ENCODE measurements around the gene TMEM187. TPM values are rescaled to one million over a fixed set of nuclear protein-coding genes. Genes with fewer than 3 reads are reported as not detected.
"Not testable (repeated sequence)": the region's sequence is repeated elsewhere in the genome, so short reads cannot be mapped to it uniquely, and the experiment has no call there.

Gene TMEM187
- polyA plus RNA-seq, 1 experiment = 3.2 TPM

GRCh38 chrX:153974003-153974725, 1.6 kb downstream of the TMEM187 start:
- H3K4me3 ChIP-seq (ENCODE audit: low read depth, low read length) = no peak overlapping the region

GRCh38 chrX:153974726-153975286, 2.3 kb downstream of the TMEM187 start:
- Histone ChIP-seq H3K27me3 (ENCODE audit: control insufficient read depth, insufficient read depth, low read length) (no peaks in the 10 kb centered on the region), H3K27ac (ENCODE audit: low read depth, low read length) (no peak overlapping the region), H3K4me3 (ENCODE audit: low read depth, low read length) (no peak overlapping the region), H3K9me3 (ENCODE audit: control insufficient read depth, insufficient read depth, low read length) (no peaks in the 10 kb centered on the region; the same call in 1 of the 2 replicates)
- ChIA-PET POLR2A (no interaction called here), CTCF (interaction anchor here (0.6 kb wide), 1 partner anchor 400 kb away, joined by 3 read pairs; the partner anchor contains the start of gene FLNA)
- DNase-seq (ENCODE audit: low read depth, low spot score) = no peak
- TF ChIP-seq, protein P1, sequence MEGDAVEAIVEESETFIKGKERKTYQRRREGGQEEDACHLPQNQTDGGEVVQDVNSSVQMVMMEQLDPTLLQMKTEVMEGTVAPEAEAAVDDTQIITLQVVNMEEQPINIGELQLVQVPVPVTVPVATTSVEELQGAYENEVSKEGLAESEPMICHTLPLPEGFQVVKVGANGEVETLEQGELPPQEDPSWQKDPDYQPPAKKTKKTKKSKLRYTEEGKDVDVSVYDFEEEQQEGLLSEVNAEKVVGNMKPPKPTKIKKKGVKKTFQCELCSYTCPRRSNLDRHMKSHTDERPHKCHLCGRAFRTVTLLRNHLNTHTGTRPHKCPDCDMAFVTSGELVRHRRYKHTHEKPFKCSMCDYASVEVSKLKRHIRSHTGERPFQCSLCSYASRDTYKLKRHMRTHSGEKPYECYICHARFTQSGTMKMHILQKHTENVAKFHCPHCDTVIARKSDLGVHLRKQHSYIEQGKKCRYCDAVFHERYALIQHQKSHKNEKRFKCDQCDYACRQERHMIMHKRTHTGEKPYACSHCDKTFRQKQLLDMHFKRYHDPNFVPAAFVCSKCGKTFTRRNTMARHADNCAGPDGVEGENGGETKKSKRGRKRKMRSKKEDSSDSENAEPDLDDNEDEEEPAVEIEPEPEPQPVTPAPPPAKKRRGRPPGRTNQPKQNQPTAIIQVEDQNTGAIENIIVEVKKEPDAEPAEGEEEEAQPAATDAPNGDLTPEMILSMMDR (IDR thresholded peaks at IDR 0.05; ENCODE audit: low read depth, low read length) = no peak

More at GRCh38 chrX:153974003-153974725, 1.6 kb downstream of the TMEM187 start:
- CTCF ChIA-PET = interaction anchor here (0.6 kb wide), 1 partner anchor 400 kb away, joined by 3 read pairs; the partner anchor contains the start of gene FLNA
- TF ChIP-seq, protein P1 (IDR thresholded peaks at IDR 0.05; ENCODE audit: low read depth, low read length) = no peak
- Histone ChIP-seq H3K27ac (ENCODE audit: low read depth, low read length) (no peak overlapping the region), H3K27me3 (ENCODE audit: control insufficient read depth, insufficient read depth, low read length) (no peaks in the 10 kb centered on the region), H3K9me3 (ENCODE audit: control insufficient read depth, insufficient read depth, low read length) (no peaks in the 10 kb centered on the region; the same call in 1 of the 2 replicates)
- DNase-seq (ENCODE audit: low read depth, low spot score) = no peak
- POLR2A ChIA-PET = no interaction called here

DNA sequence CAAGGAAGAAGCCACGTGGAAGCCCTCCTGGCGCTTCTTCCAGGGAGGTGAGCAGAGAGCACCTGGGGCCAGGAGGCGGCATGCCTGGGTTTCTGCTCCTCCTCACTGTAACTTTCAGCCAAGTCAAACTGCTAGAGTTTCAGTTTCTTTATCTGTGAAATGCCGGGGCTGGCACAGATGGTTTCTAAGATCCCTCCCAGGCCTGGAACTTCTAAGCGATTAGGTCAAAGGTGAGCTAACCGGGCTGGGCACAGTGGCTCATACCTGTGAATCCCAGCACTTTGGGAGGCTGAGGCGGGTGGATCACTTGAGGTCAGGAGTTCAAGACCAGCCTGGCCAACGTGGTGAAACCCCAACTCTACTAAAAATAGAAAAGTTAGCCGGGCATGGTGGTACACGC, 7.8 kb downstream of the TMEM187 start:
- H3K27me3 ChIP-seq (ENCODE audit: control insufficient read depth, insufficient read depth, low read length); CTCF ChIA-PET: not testable (repeated sequence)

DNA sequence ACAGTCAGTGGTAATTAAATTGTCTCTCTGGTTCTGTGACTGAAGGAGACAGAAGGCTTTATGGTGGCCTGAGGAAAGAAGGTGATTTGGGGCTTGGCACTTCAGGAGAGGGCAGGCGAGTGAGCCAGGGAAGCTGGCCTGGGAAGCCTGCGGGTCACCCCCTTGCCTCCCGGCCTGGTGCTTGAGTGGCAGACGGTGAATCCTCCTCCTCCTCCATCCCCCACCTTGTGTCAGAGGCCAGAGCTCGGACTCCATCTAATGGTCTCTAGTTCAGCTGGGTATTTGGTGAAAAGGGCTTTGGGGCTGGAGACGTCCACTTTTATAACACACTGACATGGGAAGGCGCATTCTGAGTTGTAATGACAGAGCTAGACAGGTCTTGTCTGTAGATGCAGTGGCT, 8.7 kb downstream of the TMEM187 start:
- no peak overlapping the region for H3K27ac ChIP-seq (ENCODE audit: low read depth, low read length)
- H3K27me3 ChIP-seq (ENCODE audit: control insufficient read depth, insufficient read depth, low read length) = no peaks in the 10 kb centered on the region
- no peaks in the 10 kb centered on the region; the same call in 1 of the 2 replicates for H3K9me3 ChIP-seq (ENCODE audit: control insufficient read depth, insufficient read depth, low read length)
- TF ChIP-seq, protein P1 (IDR thresholded peaks at IDR 0.05; ENCODE audit: low read depth, low read length) = no peak
- no peak overlapping the region for H3K4me3 ChIP-seq (ENCODE audit: low read depth, low read length)
- ChIA-PET CTCF (interaction anchor here (0.6 kb wide), 2 partner anchors 111 to 230 kb away, joined by 3 to 5 read pairs; no protein-coding TSS in a partner anchor), POLR2A (no interaction called here)
- no peak for DNase-seq (ENCODE audit: low read depth, low spot score)

More for the DNA sequence above, 7.8 kb downstream of the TMEM187 start:
- H3K4me3 ChIP-seq (ENCODE audit: low read depth, low read length); H3K27ac ChIP-seq (ENCODE audit: low read depth, low read length); H3K9me3 ChIP-seq (ENCODE audit: control insufficient read depth, insufficient read depth, low read length); DNase-seq (ENCODE audit: low read depth, low spot score): not testable (repeated sequence)
- POLR2A ChIA-PET = interaction anchor here (0.7 kb wide), 1 partner anchor 9 kb away, joined by 7 read pairs; no protein-coding TSS in a partner anchor

DNA sequence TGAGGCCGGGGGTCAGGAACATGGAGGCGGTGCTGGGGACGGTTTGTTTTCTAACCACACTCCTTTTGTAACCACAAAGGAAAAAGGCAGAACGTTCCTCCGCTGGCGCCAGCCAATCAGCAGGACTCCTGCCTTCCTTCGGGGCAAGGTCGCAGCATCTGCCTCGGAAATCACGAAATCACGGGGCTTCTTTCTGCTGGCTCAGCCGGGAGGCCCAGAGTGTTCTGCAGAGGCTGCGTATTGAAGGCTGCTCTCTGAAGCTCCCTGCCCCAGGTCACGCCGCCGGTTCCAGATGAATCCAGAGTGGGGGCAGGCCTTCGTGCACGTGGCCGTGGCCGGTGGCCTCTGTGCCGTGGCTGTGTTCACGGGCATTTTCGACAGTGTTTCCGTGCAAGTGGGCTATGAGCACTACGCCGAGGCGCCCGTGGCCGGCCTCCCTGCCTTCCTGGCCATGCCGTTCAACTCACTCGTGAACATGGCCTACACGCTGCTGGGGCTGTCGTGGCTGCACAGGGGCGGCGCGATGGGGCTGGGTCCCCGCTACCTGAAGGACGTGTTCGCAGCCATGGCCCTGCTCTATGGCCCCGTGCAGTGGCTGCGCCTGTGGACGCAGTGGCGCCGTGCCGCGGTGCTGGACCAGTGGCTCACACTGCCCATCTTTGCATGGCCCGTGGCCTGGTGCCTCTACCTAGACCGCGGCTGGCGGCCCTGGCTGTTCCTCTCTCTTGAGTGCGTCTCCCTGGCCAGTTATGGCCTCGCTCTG, 9.4 kb downstream of the TMEM187 start:
- Histone ChIP-seq H3K9me3 (ENCODE audit: control insufficient read depth, insufficient read depth, low read length) (no peaks in the 10 kb centered on the region; the same call in 1 of the 2 replicates), H3K4me3 (ENCODE audit: low read depth, low read length) (no peak overlapping the region), H3K27me3 (ENCODE audit: control insufficient read depth, insufficient read depth, low read length) (no peaks in the 10 kb centered on the region), H3K27ac (ENCODE audit: low read depth, low read length) (no peak overlapping the region)
- DNase-seq (ENCODE audit: low read depth, low spot score) = no peak
- CTCF ChIA-PET = interaction anchor here (0.6 kb wide), 1 partner anchor 110 kb away, joined by 5 read pairs; no protein-coding TSS in a partner anchor
- TF ChIP-seq, protein P1 (IDR thresholded peaks at IDR 0.05; ENCODE audit: low read depth, low read length) = no peak
- POLR2A ChIA-PET = no interaction called here
